GM19193 (cell line): Measurements from ENCODE around the gene SLC5A8.

Source experiments
- POLR2A ChIP-seq: IDR thresholded peaks from 4 replicates; pipeline ENCODE4 v1.6.1; 2011; ENCODE audit not compliant: insufficient read depth, insufficient read length; ENCODE audit errors: extremely low read depth

Gene SLC5A8

GRCh38 chr12:101200145-101200544, 9.9 kb downstream of the SLC5A8 start:
- TF ChIP-seq POLR2A = no peak

GRCh38 chr12:101186291-101186690, 23.7 kb downstream of the SLC5A8 start:
- no peak for TF ChIP-seq POLR2A

- no peak for TF ChIP-seq POLR2A
Measured at GRCh38 chr12:101181776-101182175, 28.3 kb downstream of the SLC5A8 start.

DNA sequence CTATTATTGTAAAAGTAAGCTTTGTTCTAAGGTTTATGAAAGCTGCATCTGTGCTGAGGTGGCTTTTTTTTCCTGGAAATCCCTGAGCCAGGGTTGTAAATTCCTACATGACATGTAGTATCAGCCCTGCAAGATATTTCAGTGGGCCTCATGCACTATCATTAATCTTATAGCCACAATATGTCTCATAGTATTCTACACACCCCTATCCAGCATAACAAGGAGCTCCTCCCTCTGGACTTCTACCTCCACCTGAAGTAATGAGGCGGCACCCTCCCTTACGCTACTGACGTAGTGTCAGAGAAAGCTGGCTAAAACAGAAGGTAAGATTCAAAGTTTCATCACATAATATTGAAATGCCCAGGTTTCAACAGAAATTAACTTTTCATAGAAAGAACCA, 35.5 kb downstream of the SLC5A8 start:
- no peak for TF ChIP-seq POLR2A

GRCh38 chr12:101173197-101173749, 36.8 kb downstream of the SLC5A8 start:
- TF ChIP-seq POLR2A = no peak

- TF ChIP-seq POLR2A = no peak
Measured at GRCh38 chr12:101172316-101172715, 37.7 kb downstream of the SLC5A8 start.

DNA sequence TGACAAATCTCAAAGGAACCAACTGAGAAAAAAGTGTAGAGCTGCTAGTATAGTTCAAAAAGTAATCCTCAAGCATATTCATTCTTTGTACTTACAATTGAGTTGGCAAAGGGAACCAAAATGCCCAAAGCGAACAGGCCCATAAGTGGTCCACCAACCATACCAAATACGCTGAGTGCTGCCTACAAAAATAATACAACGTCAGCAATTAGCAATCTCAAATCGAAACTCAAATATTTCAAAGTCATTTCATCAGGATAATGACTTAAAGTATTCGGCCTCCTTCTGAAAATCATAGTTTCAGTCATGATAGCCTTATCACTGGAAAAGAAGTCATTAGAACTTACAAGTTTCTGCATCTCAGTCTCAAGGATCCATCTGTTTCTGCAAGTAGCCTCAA, 42.0 kb downstream of the SLC5A8 start:
- TF ChIP-seq POLR2A = no peak

DNA sequence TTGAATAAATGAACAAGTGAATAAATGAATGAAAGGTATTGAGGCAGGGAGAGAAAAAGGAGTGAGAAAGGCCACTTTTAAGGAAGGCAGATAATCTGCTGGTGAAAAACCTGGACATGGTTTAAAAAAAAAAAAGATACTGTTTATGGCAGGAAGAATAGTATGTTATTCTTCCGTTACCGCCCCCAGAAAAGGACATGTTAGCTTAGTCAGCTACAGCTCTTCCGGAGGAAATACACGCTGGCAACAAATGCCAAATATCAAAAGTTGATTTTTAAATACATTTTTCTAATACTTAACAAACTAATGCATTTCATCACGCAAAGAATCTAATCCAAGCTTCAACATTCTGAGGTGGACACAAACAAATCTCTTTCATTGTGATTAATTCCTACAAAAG, 43.2 kb downstream of the SLC5A8 start:
- no peak for TF ChIP-seq POLR2A

GRCh38 chr12:101165319-101165718, 44.7 kb downstream of the SLC5A8 start:
- no peak for TF ChIP-seq POLR2A

GRCh38 chr12:101127521-101128219, 82.4 kb downstream of the SLC5A8 start:
- no peak for TF ChIP-seq POLR2A

DNA sequence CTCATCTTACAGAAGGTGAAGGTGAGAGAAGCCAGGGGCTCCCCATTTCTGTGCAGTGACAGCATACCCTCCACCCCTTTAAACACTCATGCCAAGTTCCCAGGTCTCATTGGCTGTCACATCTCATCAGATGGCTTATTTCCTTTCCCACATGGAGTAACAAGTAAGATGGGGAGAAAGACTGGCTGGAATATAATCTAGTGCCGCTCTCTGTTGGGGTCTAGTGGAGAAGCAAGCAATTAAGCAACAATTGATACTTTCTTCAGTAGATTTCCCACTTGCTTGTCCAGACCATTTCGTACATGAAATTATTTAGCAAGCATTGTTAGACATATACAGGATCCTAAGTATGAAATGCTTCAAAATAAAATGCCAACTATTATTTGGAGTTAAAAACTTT, 92.2 kb downstream of the SLC5A8 start:
- no peak for TF ChIP-seq POLR2A

- no peak for TF ChIP-seq POLR2A
Measured at GRCh38 chr12:101116911-101117310, 93.1 kb downstream of the SLC5A8 start.

DNA sequence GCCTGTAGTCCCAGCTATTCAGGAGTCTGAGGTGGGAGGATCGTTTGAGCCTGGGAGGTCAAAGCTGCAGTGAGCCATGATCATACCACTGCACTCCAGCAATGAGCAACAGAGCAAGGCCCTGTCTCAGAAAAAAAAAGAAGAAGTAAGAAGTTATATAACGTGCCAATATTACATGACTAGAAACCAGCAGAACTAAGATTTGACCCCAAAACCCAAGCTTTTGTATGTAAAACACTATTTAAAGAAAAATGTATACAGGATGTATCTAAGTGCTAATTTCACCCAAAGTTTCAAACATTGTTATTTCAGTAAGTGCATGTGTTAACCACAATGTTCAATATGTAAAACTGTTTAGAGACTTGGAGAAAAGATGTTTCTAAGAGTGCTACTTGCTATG, 94.7 kb downstream of the SLC5A8 start:
- TF ChIP-seq POLR2A = no peak

DNA sequence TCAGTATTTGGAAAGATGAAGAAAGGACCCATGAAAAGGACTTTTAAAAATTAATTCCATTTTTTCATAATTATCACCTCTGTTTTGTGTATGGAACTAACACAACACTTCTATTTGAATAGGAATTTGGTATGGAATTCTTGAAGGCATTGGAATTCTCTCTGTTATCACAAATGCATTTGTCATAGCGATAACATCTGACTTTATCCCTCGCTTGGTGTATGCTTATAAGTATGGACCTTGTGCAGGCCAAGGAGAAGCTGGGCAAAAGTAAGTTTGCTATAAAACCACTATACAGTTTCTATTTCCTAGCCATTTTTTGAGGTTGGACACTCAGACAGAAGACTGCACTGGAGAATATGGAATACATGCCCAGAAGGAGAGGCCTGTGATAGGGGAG, 98.6 kb downstream of the SLC5A8 start:
- TF ChIP-seq POLR2A = no peak

DNA sequence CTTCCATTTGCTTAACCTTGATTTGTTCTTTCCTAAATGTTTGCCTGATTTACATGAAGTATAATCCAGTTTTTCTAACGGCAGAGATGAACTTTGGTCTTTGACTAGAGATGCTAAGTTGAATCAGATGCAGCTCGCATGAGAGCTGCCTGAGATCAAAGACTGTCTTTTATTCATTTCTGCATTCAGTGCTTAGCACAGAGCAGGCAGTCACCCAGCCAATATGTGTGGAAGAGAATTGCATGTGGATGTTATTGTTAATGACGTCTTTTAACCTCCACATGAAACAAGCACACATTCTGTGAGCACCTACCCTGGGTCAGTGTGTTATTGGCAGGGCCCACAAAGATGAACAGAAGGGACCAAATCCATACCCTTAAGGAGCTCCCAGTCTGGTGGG, 99.2 kb downstream of the SLC5A8 start:
- TF ChIP-seq POLR2A = no peak

DNA sequence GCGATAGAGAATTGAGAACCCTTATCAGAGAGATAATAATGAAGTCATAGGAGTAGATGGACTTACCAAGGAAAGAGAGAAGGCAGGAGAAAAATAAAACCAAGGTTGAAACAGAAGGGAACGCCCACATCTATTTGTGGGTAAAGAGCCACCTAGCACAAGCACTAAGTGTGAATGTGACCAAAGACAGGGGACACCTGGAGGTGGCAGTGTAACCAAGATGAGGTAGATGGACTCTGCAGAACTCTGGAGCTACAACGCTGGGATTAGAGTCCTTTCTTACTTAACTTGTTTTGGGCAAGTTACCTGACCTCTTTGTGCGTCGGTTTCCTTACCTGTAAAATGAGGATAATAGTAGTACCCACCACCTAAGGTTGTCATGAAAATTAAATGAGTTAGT, 101.9 kb downstream of the SLC5A8 start:
- TF ChIP-seq POLR2A = no peak
